ENCODE measurements around the gene GRAP.
"Not testable (repeated sequence)": the region's sequence is repeated elsewhere in the genome, so short reads cannot be mapped to it uniquely, and the experiment has no call there.

GRAP gene

GRCh38 chr17:19042369-19042768, 4.4 kb downstream of the GRAP start:
- not testable (repeated sequence) for DNase-seq (ENCODE audit: low spot score)

- not testable (repeated sequence) for DNase-seq (ENCODE audit: low spot score)
Observed at GRCh38 chr17:19041871-19042270, 4.9 kb downstream of the GRAP start.

GRCh38 chr17:19040350-19040749, 6.4 kb downstream of the GRAP start:
- not testable (repeated sequence) for DNase-seq (ENCODE audit: low spot score)

GRCh38 chr17:19038730-19039129, 8.0 kb downstream of the GRAP start:
- not testable (repeated sequence) for DNase-seq (ENCODE audit: low spot score)

GRCh38 chr17:19038007-19038406, 8.8 kb downstream of the GRAP start:
- not testable (repeated sequence) for DNase-seq (ENCODE audit: low spot score)

GRCh38 chr17:19037547-19037946, 9.2 kb downstream of the GRAP start:
- not testable (repeated sequence) for DNase-seq (ENCODE audit: low spot score)

GRCh38 chr17:19036186-19036585, 10.6 kb downstream of the GRAP start:
- DNase-seq (ENCODE audit: low spot score), result not testable (repeated sequence)

GRCh38 chr17:19032377-19032988, 14.3 kb downstream of the GRAP start:
- DNase-seq (ENCODE audit: low spot score), result not testable (repeated sequence)

- not testable (repeated sequence) for DNase-seq (ENCODE audit: low spot score)
Observed at GRCh38 chr17:19031729-19032128, 15.0 kb downstream of the GRAP start.

- not testable (repeated sequence) for DNase-seq (ENCODE audit: low spot score)
Observed at GRCh38 chr17:19030771-19031449, 15.8 kb downstream of the GRAP start.

- not testable (repeated sequence) for DNase-seq (ENCODE audit: low spot score)
Observed at GRCh38 chr17:19029740-19030139, 17.0 kb downstream of the GRAP start.

- not testable (repeated sequence) for DNase-seq (ENCODE audit: low spot score)
Observed at GRCh38 chr17:19028671-19029070, 18.1 kb downstream of the GRAP start.

GRCh38 chr17:19024101-19025078, 22.4 kb downstream of the GRAP start:
- DNase-seq (ENCODE audit: low spot score), result peak; percentile 53

GRCh38 chr17:19023209-19023999, 23.4 kb downstream of the GRAP start:
- no peak for DNase-seq (ENCODE audit: low spot score)

GRCh38 chr17:19022747-19023146, 24.0 kb downstream of the GRAP start:
- no peak for DNase-seq (ENCODE audit: low spot score)

GRCh38 chr17:19022128-19022527, 24.6 kb downstream of the GRAP start:
- DNase-seq (ENCODE audit: low spot score), result no peak

- DNase-seq (ENCODE audit: low spot score), result no peak
Observed at GRCh38 chr17:19021622-19022083, 25.1 kb downstream of the GRAP start.

GRCh38 chr17:19021011-19021621, 25.6 kb downstream of the GRAP start:
- not testable (repeated sequence) for DNase-seq (ENCODE audit: low spot score)

GRCh38 chr17:19020016-19020415, 26.7 kb downstream of the GRAP start:
- no peak for DNase-seq (ENCODE audit: low spot score)

GRCh38 chr17:19019041-19019941, 27.5 kb downstream of the GRAP start:
- DNase-seq (ENCODE audit: low spot score), result no peak

All from GM03348 (cell line).